ENCODE results near the gene PCNA.
"Not testable (repeated sequence)": the region's sequence is repeated elsewhere in the genome, so short reads cannot be mapped to it uniquely, and the experiment has no call there.

Gene PCNA

DNA sequence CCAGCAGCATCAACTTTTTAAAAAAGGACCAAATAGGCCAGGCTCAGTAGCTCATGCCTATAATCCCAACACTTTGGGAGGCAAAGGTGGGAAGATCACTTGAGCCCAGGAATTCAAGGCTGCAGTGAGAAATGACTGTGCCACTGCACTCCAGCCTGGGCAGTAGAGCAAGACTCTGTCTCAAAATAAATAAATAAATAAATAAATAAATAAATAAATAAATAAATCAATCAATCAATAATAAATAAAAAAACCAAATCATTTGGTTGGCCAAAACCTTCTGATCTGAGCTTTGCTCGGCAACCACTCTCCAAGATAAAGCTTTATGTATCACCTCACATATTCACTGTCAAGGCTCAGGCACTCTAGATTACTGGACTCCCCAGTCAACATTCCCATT, 20.7 kb downstream of the PCNA start:
- H3K27me3 Mint-ChIP-seq, DNase-seq, H3K4me3 Mint-ChIP-seq, H3K4me1 Mint-ChIP-seq, H3K27ac Mint-ChIP-seq, H3K9me3 Mint-ChIP-seq: not testable (repeated sequence)
- CTCF ChIA-PET = interaction anchor here (0.6 to 4.6 kb wide), 9 partner anchors 10 to 360 kb away, joined by 3 to 56 read pairs (median 5); no protein-coding TSS in a partner anchor
- H3K36me3 Mint-ChIP-seq = peaks cover 40% of the 10 kb centered on the region

DNA sequence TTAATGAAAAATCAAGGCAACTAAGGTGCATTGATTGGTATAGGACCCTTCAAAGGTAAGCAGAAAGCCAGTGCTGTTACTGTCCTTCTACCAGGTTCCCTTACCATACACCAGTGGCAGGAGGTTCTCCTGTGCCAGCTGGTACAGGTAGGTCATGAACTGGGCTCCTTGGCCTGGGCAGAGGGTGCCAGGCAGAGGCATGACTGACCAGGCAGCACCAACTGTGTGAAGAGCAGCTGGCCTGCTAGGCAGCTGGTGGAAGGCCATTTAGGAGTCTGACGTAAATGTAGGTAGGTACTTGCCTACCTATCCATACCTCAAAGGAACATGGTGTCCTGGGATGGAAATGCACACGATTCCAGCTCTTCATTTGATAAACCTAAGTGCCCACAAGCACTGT, 23.3 kb downstream of the PCNA start:
- peak overlapping the region; percentile 33 for H3K27ac Mint-ChIP-seq

DNA sequence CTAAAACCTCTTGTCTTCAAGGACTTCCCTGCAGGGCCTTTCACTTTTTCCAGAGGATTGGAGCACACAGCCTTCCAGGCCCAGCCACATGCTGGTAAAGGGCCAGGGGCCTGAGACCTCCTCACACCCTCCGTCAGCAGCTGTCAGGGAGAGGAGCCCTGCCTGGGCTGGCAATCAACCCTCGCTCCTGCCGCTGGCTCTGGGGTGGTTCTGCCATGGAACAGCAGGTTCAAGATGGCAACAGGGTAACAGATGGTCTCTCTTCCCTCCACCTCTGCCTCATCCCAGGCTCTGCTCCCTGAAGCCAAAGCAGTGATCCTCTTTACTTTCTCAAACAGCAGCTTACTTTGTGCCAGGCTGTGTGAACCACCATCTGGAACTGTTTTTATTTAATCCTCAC, 23.8 kb downstream of the PCNA start:
- Mint-ChIP-seq H3K4me3 (no peak overlapping the region), H3K9me3 (no peaks in the 10 kb centered on the region), H3K4me1 (peaks cover 6% of the 10 kb centered on the region), H3K27me3 (no peaks in the 10 kb centered on the region), H3K36me3 (peaks cover 21% of the 10 kb centered on the region), H3K27ac (peak overlapping the region; percentile 33)
- no peak for DNase-seq
- CTCF ChIA-PET = interaction anchor here (1.0 to 1.7 kb wide), 3 partner anchors 14 to 355 kb away, joined by 3 to 6 read pairs (median 6); no protein-coding TSS in a partner anchor

More for the DNA sequence above, 23.3 kb downstream of the PCNA start:
- Mint-ChIP-seq H3K36me3 (peaks cover 26% of the 10 kb centered on the region), H3K27me3 (no peaks in the 10 kb centered on the region), H3K9me3 (no peaks in the 10 kb centered on the region), H3K4me1 (peaks cover 8% of the 10 kb centered on the region), H3K4me3 (no peak overlapping the region)
- no peak for DNase-seq
- CTCF ChIA-PET = interaction anchor here (1.0 to 1.7 kb wide), 3 partner anchors 15 to 355 kb away, joined by 3 to 6 read pairs (median 6); no protein-coding TSS in a partner anchor

- no peak overlapping the region for H3K4me3 Mint-ChIP-seq
- no peak for DNase-seq
- no peak overlapping the region for H3K27ac Mint-ChIP-seq
- CTCF ChIA-PET = interaction anchor here (1.3 to 1.7 kb wide), 2 partner anchors 14 to 140 kb away, joined by 4 to 6 read pairs; no protein-coding TSS in a partner anchor
- no peaks in the 10 kb centered on the region for H3K27me3 Mint-ChIP-seq
- H3K9me3 Mint-ChIP-seq = no peaks in the 10 kb centered on the region
- peaks cover 20% of the 10 kb centered on the region for H3K36me3 Mint-ChIP-seq
- H3K4me1 Mint-ChIP-seq = peaks cover 7% of the 10 kb centered on the region
These were observed 24.3 kb downstream of the PCNA start for GRCh38 chr20:5095454-5095853.

DNA sequence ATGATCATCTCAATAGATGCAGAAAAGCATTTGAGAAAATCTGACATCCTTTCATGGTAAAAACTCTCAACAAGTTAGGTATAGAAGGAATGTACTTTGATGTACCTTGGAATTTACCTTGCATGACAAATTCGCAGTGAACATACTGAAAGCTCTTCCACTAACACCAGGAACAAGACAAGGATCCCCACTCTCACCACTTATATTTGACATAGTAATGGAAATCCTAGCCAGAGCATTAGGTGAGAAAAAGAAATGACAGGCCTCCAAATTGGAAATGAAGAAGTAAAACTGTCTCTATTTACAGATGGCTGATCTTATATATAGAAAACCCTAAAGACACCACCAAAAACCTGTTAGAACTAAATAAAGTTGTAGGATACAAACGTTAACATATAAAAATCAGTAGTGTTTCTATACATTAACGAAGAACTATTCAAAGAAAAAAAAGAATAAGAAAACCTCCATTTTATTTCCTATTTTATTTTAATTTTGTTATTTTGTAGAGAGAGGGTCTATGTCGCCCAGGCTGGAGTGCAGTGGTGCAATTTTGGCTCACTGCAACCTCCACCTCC, 26.9 kb downstream of the PCNA start:
- CTCF ChIA-PET = interaction anchor here (0.8 to 1.7 kb wide), 3 partner anchors 37 to 333 kb away, joined by 3 to 13 read pairs (median 3); no protein-coding TSS in a partner anchor
- Mint-ChIP-seq H3K27ac (no peak overlapping the region), H3K27me3 (no peaks in the 10 kb centered on the region)

GRCh38 chr20:5091902-5092301, 27.9 kb downstream of the PCNA start:
- Mint-ChIP-seq H3K27me3 (no peaks in the 10 kb centered on the region), H3K36me3 (peaks cover 8% of the 10 kb centered on the region), H3K27ac (no peak overlapping the region), H3K9me3 (no peaks in the 10 kb centered on the region), H3K4me1 (peaks cover 24% of the 10 kb centered on the region), H3K4me3 (no peak overlapping the region)
- DNase-seq = no peak
- CTCF ChIA-PET = interaction anchor here (0.7 kb wide), 1 partner anchor 35 kb away, joined by 3 read pairs; no protein-coding TSS in a partner anchor

More for the DNA sequence above, 26.9 kb downstream of the PCNA start:
- DNase-seq = no peak
- Mint-ChIP-seq H3K4me3 (no peak overlapping the region), H3K4me1 (peaks cover 20% of the 10 kb centered on the region), H3K9me3 (no peaks in the 10 kb centered on the region), H3K36me3 (peaks cover 8% of the 10 kb centered on the region)

DNA sequence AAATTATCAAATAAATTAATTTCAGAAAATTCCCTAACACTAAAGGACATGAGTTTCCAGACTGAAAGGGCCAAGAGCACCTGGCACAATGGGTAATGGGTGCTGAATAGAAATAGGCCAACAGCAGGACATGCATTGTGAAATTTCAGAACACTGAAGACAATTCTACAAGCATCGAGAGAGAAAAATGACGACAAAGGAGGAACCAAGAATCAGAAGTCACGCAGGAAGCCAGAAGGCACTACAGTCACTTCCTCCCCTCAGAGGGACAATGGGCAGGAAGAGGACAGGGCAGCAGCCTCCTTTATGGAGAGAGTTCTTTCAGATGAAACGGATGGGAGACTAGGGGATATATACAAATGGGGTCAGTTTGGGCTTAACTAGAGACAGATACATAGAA, 29.6 kb downstream of the PCNA start:
- H3K27me3 Mint-ChIP-seq = no peaks in the 10 kb centered on the region
- peak overlapping the region; percentile 80 for H3K27ac Mint-ChIP-seq
- H3K36me3 Mint-ChIP-seq = peaks cover 10% of the 10 kb centered on the region
- peaks cover 28% of the 10 kb centered on the region for H3K4me1 Mint-ChIP-seq
- peak; percentile 38 for DNase-seq
- CTCF ChIA-PET = interaction anchor here (3.8 to 3.9 kb wide), 2 partner anchors 10 to 33 kb away, joined by 18 to 20 read pairs; no protein-coding TSS in a partner anchor
- H3K4me3 Mint-ChIP-seq = no peak overlapping the region
- no peaks in the 10 kb centered on the region for H3K9me3 Mint-ChIP-seq

DNA sequence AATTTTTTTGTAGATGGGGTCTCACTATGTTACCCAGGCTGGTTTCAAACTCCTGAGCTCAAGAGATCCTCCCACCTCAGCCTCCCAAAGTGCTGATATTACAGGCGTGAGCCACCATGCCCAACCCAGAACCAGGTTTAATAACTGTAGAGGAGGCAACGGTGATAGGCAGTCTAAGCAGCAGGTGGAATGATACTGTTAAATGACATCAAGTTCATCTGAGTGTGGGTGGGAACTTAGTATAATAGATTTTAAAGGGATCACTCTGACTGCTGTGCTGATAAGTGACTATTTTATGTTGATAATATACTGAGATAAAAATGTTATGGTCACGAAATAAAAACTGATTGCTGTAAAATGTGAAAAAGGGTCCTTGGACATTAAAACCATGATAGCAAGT, 31.1 kb downstream of the PCNA start:
- H3K27ac Mint-ChIP-seq = peak overlapping the region; percentile 60
- H3K4me3 Mint-ChIP-seq = no peak overlapping the region
- CTCF ChIA-PET = interaction anchor here (3.8 to 3.9 kb wide), 2 partner anchors 12 to 32 kb away, joined by 18 to 20 read pairs; no protein-coding TSS in a partner anchor
- peaks cover 10% of the 10 kb centered on the region for H3K36me3 Mint-ChIP-seq
- DNase-seq = no peak
- peaks cover 31% of the 10 kb centered on the region for H3K4me1 Mint-ChIP-seq
- no peaks in the 10 kb centered on the region for H3K27me3 Mint-ChIP-seq
- no peaks in the 10 kb centered on the region for H3K9me3 Mint-ChIP-seq

- Mint-ChIP-seq H3K36me3 (peaks cover 2% of the 10 kb centered on the region), H3K27me3 (no peaks in the 10 kb centered on the region), H3K9me3 (no peaks in the 10 kb centered on the region), H3K4me1 (peaks cover 38% of the 10 kb centered on the region), H3K4me3 (no peak overlapping the region), H3K27ac (no peak overlapping the region)
- CTCF ChIA-PET = no interaction called here
- DNase-seq = no peak
These were observed 34.4 kb downstream of the PCNA start for GRCh38 chr20:5085380-5085779.

DNA sequence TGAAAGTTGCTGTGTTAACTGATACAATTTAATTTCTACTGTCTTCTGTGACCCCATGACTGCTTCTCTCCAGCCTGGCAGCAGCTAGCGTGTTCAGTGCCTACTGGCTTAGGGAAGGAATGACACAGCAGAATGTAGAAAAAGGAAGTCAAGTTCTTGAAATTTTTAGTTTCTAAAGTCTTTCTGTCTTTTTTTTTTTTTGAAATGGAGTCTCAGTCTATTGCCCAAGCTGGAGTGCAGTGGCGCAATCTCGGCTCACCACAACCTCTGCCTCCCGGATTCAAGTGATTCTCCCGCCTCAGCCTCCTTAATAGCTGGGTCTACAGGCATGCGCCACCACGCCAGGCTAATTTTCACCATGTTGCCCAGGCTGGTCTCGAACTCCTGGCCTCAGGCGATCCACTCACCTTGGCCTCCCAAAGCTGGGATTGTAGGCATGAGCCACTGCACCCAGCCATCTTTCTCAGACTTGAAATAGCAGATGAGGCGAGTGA, 39.3 kb downstream of the PCNA start:
- Mint-ChIP-seq H3K4me1 (peaks cover 57% of the 10 kb centered on the region), H3K36me3 (peaks cover 4% of the 10 kb centered on the region), H3K27ac (peak overlapping the region; percentile 99), H3K27me3 (no peaks in the 10 kb centered on the region), H3K9me3 (no peaks in the 10 kb centered on the region), H3K4me3 (no peak overlapping the region)
- CTCF ChIA-PET = interaction anchor here (0.6 to 4.0 kb wide), 6 partner anchors 18 to 339 kb away, joined by 3 to 19 read pairs (median 5); no protein-coding TSS in a partner anchor
- peak; percentile 41 for DNase-seq

- Mint-ChIP-seq H3K4me1 (peaks cover 62% of the 10 kb centered on the region), H3K27me3 (no peaks in the 10 kb centered on the region), H3K36me3 (peaks cover 2% of the 10 kb centered on the region), H3K9me3 (no peaks in the 10 kb centered on the region), H3K4me3 (peak overlapping the region; percentile 57), H3K27ac (peak overlapping the region; percentile 99)
- CTCF ChIA-PET = interaction anchor here (1.4 to 4.0 kb wide), 2 partner anchors 22 kb away, joined by 6 to 19 read pairs; no protein-coding TSS in a partner anchor
- peak; percentile 91 for DNase-seq
These were observed 41.3 kb downstream of the PCNA start for GRCh38 chr20:5078399-5078958.

- CTCF ChIA-PET = interaction anchor here (1.0 to 1.4 kb wide), 2 partner anchors 20 to 118 kb away, joined by 3 to 10 read pairs; no protein-coding TSS in a partner anchor
- Mint-ChIP-seq H3K4me3 (peak overlapping the region; percentile 57), H3K36me3 (peaks cover 2% of the 10 kb centered on the region), H3K9me3 (no peaks in the 10 kb centered on the region), H3K27me3 (no peaks in the 10 kb centered on the region), H3K27ac (peak overlapping the region; percentile 99), H3K4me1 (peaks cover 64% of the 10 kb centered on the region)
- DNase-seq = peak; percentile 44
These were observed 41.9 kb downstream of the PCNA start for GRCh38 chr20:5077761-5078387.

DNA sequence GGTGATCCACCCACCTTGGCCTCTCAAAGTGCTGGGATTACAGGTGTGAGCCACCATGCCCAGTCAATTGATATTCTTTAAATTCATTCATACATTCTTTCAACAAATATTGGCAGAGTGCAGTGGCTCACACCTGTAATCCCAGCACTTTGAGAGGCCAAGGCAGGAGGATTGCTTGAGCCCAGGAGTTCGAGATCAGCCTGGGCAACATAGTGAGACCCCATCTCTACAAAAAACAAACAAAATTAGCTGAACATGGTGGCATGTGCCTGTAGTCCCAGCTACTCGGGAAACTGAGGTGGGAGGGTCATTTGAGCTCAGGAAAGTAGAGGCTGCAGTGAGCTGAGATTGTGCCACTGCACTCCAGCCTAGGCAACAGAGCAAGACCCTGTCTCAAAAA, 42.8 kb downstream of the PCNA start:
- peaks cover 64% of the 10 kb centered on the region for H3K4me1 Mint-ChIP-seq
- H3K36me3 Mint-ChIP-seq, DNase-seq, H3K4me3 Mint-ChIP-seq, H3K27me3 Mint-ChIP-seq, H3K9me3 Mint-ChIP-seq: not testable (repeated sequence)
- CTCF ChIA-PET = interaction anchor here (1.0 to 1.4 kb wide), 2 partner anchors 19 to 117 kb away, joined by 3 to 10 read pairs; no protein-coding TSS in a partner anchor
- H3K27ac Mint-ChIP-seq = peak overlapping the region; percentile 99

- H3K4me1 Mint-ChIP-seq = peaks cover 47% of the 10 kb centered on the region
- peaks cover 2% of the 10 kb centered on the region for H3K36me3 Mint-ChIP-seq
- no peak overlapping the region for H3K27ac Mint-ChIP-seq
- no peak for DNase-seq
- H3K4me3 Mint-ChIP-seq = no peak overlapping the region
- H3K27me3 Mint-ChIP-seq = no peaks in the 10 kb centered on the region
- H3K9me3 Mint-ChIP-seq = no peaks in the 10 kb centered on the region
- CTCF ChIA-PET = no interaction called here
These were observed 45.5 kb downstream of the PCNA start for GRCh38 chr20:5074232-5074674.
